ENCODE results near the gene TEX19. TPM values are rescaled to one million over a fixed set of nuclear protein-coding genes. Genes with fewer than 3 reads are reported as not detected.

The TEX19 gene
- total RNA-seq, 4 donors from 2014 or later, result not detected

DNA sequence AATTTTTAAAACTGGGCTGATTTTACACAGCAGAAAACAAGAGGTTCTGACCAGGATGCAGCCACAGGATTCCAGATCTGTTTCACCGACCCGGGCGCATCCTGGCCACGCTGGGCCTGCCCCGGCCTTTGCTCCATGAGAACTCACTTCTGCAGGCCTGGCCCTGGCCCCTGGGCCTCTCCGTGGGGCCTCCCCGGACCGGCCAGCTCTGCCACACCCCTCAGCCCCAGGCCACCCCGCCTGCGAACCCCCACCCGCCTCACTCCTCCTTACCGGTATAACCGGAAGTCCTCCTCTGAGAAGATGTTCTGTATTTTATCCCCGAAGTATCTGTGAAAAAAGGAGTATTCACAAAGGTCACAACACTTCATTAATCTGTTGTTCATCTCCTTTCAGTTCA is 46.0 kb downstream of the TEX19 start:
- no peak for TF ChIP-seq POLR2AphosphoS5 (IDR thresholded peaks at IDR 0.05)
- TF ChIP-seq, protein P1, sequence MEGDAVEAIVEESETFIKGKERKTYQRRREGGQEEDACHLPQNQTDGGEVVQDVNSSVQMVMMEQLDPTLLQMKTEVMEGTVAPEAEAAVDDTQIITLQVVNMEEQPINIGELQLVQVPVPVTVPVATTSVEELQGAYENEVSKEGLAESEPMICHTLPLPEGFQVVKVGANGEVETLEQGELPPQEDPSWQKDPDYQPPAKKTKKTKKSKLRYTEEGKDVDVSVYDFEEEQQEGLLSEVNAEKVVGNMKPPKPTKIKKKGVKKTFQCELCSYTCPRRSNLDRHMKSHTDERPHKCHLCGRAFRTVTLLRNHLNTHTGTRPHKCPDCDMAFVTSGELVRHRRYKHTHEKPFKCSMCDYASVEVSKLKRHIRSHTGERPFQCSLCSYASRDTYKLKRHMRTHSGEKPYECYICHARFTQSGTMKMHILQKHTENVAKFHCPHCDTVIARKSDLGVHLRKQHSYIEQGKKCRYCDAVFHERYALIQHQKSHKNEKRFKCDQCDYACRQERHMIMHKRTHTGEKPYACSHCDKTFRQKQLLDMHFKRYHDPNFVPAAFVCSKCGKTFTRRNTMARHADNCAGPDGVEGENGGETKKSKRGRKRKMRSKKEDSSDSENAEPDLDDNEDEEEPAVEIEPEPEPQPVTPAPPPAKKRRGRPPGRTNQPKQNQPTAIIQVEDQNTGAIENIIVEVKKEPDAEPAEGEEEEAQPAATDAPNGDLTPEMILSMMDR (IDR thresholded peaks at IDR 0.05), result no peak
- TF ChIP-seq POLR2A (IDR thresholded peaks at IDR 0.05; ENCODE audit: low read depth), result no peak
- TF ChIP-seq EP300 (IDR thresholded peaks at IDR 0.05), result no peak
- Histone ChIP-seq H3K27me3 (no peaks in the 10 kb centered on the region), H3K4me1 (peaks cover 1 to 7% (median 5%) of the 10 kb centered on the region in 4 donors), H3K4me3 (no peak overlapping the region), H3K27ac (replicated peaks in 1 of 4) (no peak overlapping the region), H3K9me3 (no peaks in the 10 kb centered on the region), H3K36me3 (peaks cover 24 to 94% (median 52%) of the 10 kb centered on the region in 4 donors)
- intact Hi-C loops (cut with DNase I), result no loop called here
- WGBS, result 93% methylated on average over 14 of the region's 14 CpGs
- no peak for DNase-seq (ENCODE audit: extremely low spot score)

GRCh38 chr17:82406131-82406671 is 47.2 kb downstream of the TEX19 start:
- intact Hi-C loops (cut with DNase I), result no loop called here
- Histone ChIP-seq H3K4me1 (peaks cover 0 to 5% (median 0%) of the 10 kb centered on the region in 4 donors), H3K36me3 (peaks cover 24 to 87% (median 50%) of the 10 kb centered on the region in 4 donors), H3K27ac (replicated peaks in 1 of 4) (no peak overlapping the region), H3K4me3 (no peak overlapping the region), H3K9me3 (no peaks in the 10 kb centered on the region), H3K27me3 (no peaks in the 10 kb centered on the region)
- 89% methylated on average over 9 of the region's 14 CpGs for WGBS
- DNase-seq (ENCODE audit: extremely low spot score), result no peak
- no peak for TF ChIP-seq POLR2A (IDR thresholded peaks at IDR 0.05; ENCODE audit: low read depth)
- TF ChIP-seq EP300 (IDR thresholded peaks at IDR 0.05), result no peak
- no peak for TF ChIP-seq POLR2AphosphoS5 (IDR thresholded peaks at IDR 0.05)
- TF ChIP-seq, protein P1 (IDR thresholded peaks at IDR 0.05), result no peak

GRCh38 chr17:82407255-82407654 is 48.2 kb downstream of the TEX19 start:
- H3K36me3 ChIP-seq, result peaks cover 20 to 77% (median 46%) of the 10 kb centered on the region in 4 donors

GRCh38 chr17:82408288-82408937 is 49.4 kb downstream of the TEX19 start:
- TF ChIP-seq EP300 (IDR thresholded peaks at IDR 0.05) (no peak), POLR2AphosphoS5 (IDR thresholded peaks at IDR 0.05) (no peak), POLR2A (IDR thresholded peaks at IDR 0.05; ENCODE audit: low read depth) (no peak)
- TF ChIP-seq, protein P1 (IDR thresholded peaks at IDR 0.05), result no peak
- 89% methylated on average over 15 of the region's 15 CpGs for WGBS
- Histone ChIP-seq H3K27ac (replicated peaks in 1 of 4) (no peak overlapping the region), H3K9me3 (no peaks in the 10 kb centered on the region), H3K36me3 (peaks cover 10 to 75% (median 39%) of the 10 kb centered on the region in 4 donors), H3K27me3 (no peaks in the 10 kb centered on the region), H3K4me3 (no peak overlapping the region), H3K4me1 (peaks cover 0 to 5% (median 0%) of the 10 kb centered on the region in 4 donors)
- intact Hi-C loops (cut with DNase I), result no loop called here
- no peak for DNase-seq (ENCODE audit: extremely low spot score)

More at GRCh38 chr17:82407255-82407654, 48.2 kb downstream of the TEX19 start:
- Histone ChIP-seq H3K4me1 (peaks cover 0 to 5% (median 0%) of the 10 kb centered on the region in 4 donors), H3K9me3 (no peaks in the 10 kb centered on the region), H3K27ac (replicated peaks in 1 of 4) (no peak overlapping the region), H3K27me3 (no peaks in the 10 kb centered on the region), H3K4me3 (no peak overlapping the region)
- TF ChIP-seq POLR2AphosphoS5 (IDR thresholded peaks at IDR 0.05), result no peak
- no peak for TF ChIP-seq POLR2A (IDR thresholded peaks at IDR 0.05; ENCODE audit: low read depth)
- TF ChIP-seq EP300 (IDR thresholded peaks at IDR 0.05), result no peak
- TF ChIP-seq, protein P1 (IDR thresholded peaks at IDR 0.05), result no peak
- intact Hi-C loops (cut with DNase I), result no loop called here
- 77% methylated on average over 13 of the region's 13 CpGs for WGBS
- DNase-seq (ENCODE audit: extremely low spot score), result no peak

Data from esophagus muscularis mucosa (tissue), 4 donors.